Keratinocyte (primary cell): ENCODE data around the gene SMCO4. TPM values are rescaled to one million over a fixed set of nuclear protein-coding genes. Genes with fewer than 3 reads are reported as not detected.

Experiments
- DNase-seq: peaks from one replicate; pipeline ENCODE4 v3.0.0-alpha.2; 2011; ENCODE audit warnings: low read depth, missing footprints, low spot score
- FAIRE-seq: peaks from 2 replicates; lab custom pipeline; 2011; peaks lifted over from hg19 to GRCh38; lab: Jason Lieb, UNC
- H2AFZ ChIP-seq: 2 replicates; pipeline ENCODE4 v1.6.0; 2012; ENCODE audit warnings: low read length, control low read depth, inconsistent platforms; ENCODE audit not compliant: control insufficient read depth
- H3K27ac ChIP-seq: 2 replicates; pipeline ENCODE4 v1.5.1; 2011; ENCODE audit warnings: low read length; ENCODE audit not compliant: control insufficient read depth, insufficient read depth
- H3K27me3 ChIP-seq: 3 replicates; pipeline ENCODE4 v1.6.0; 2011; ENCODE audit warnings: low read length; ENCODE audit not compliant: control insufficient read depth, insufficient read depth; ENCODE audit errors: extremely low read depth
- H3K36me3 ChIP-seq, 2 experiments: 2 replicates in 1 of 2; 3 replicates in 1 of 2; pipeline ENCODE4 v1.5.1; 2011; ENCODE audit warnings: low read length in 2 of 2, mild to moderate bottlenecking in 1 of 2; ENCODE audit not compliant: control insufficient read depth in 2 of 2, insufficient read depth in 2 of 2; ENCODE audit errors: extremely low read depth in 1 of 2
- H3K4me1 ChIP-seq: 3 replicates; pipeline ENCODE4 v1.5.1; 2011; ENCODE audit warnings: low read length; ENCODE audit not compliant: control insufficient read depth, insufficient read depth; ENCODE audit errors: extremely low read depth
- H3K4me2 ChIP-seq: 3 replicates; pipeline ENCODE4 v1.6.0; 2011; ENCODE audit warnings: low read depth, low read length; ENCODE audit not compliant: control insufficient read depth, insufficient read depth; ENCODE audit errors: extremely low read depth
- H3K4me3 ChIP-seq, 3 experiments: fragments of 200-600 bp in 1 of 3; sonication (generic) in 1 of 3; 2 replicates in 2 of 3; 3 replicates in 1 of 3; pipeline ENCODE4 v1.5.1; 2011 to 2016; ENCODE audit warnings: low read length in 3 of 3, mild to moderate bottlenecking in 3 of 3, control low read depth in 2 of 3, inconsistent platforms in 1 of 3, low read depth in 1 of 3, mixed read lengths in 1 of 3, mixed run types in 1 of 3, moderate library complexity in 1 of 3; ENCODE audit not compliant: control insufficient read depth in 2 of 3, insufficient read depth in 2 of 3; ENCODE audit errors: extremely low read depth in 1 of 3
- H3K79me2 ChIP-seq: 2 replicates; pipeline ENCODE4 v1.6.0; 2012; ENCODE audit warnings: low read length; ENCODE audit not compliant: control insufficient read depth, insufficient read depth
- H3K9ac ChIP-seq: 3 replicates; pipeline ENCODE4 v1.6.0; 2011; ENCODE audit warnings: low read length; ENCODE audit not compliant: control insufficient read depth, insufficient read depth; ENCODE audit errors: extremely low read depth
- H3K9me1 ChIP-seq: 3 replicates; pipeline ENCODE4 v1.6.0; 2011; ENCODE audit warnings: low read length; ENCODE audit not compliant: control insufficient read depth, insufficient read depth; ENCODE audit errors: extremely low read depth
- H3K9me3 ChIP-seq: 2 replicates; pipeline ENCODE4 v1.5.1; 2012; ENCODE audit warnings: low read depth, low read length; ENCODE audit not compliant: control insufficient read depth
- H4K20me1 ChIP-seq: 3 replicates; pipeline ENCODE4 v1.6.0; 2011; ENCODE audit warnings: low read length; ENCODE audit not compliant: control insufficient read depth, insufficient read depth; ENCODE audit errors: extremely low read depth
- EZH2 ChIP-seq: IDR thresholded peaks from one replicate; pipeline ENCODE4 v1.6.1; 2012; ENCODE audit warnings: inconsistent platforms, mild to moderate bottlenecking, low read length, moderate library complexity
- dilution Hi-C: fragments of 300-500 bp; cut with MboI; formaldehyde crosslinking; loops from one replicate; pipeline ENCODE4 v1.7.0; 2020; ENCODE audit warnings: low sequenced_read_pairs; ENCODE audit not compliant: extremely low pct_ligation_motif_present
- polyA plus RNA-seq, 5 experiments: library from polyadenylated mRNA; depleted of rRNA in 3 of 5; stranded (reverse) in 3 of 5; stranded (forward) in 1 of 5; unstranded in 1 of 5; fragments of >200 nt; gene quantifications; 1 replicate in 1 of 5; 2 replicates in 3 of 5; 3 replicates in 1 of 5; pipeline versions ENCODE4 v1.2.1 to v1.2.3, GENCODE V29; 2011 to 2012; ENCODE audit warnings: missing spikeins in 2 of 5, low read depth in 1 of 5, low replicate concordance in 1 of 5
- TF ChIP-seq, protein P1 (sequence below), 3 experiments: IDR thresholded peaks in 1 of 3; conservative IDR thresholded peaks in 1 of 3; optimal IDR thresholded peaks in 1 of 3; 2 replicates in 2 of 3; 3 replicates in 1 of 3; pipeline versions ENCODE3 to v1.5.1; 2011; ENCODE audit warnings: low read length in 3 of 3, mild to moderate bottlenecking in 3 of 3, moderate library complexity in 2 of 3, control low read depth in 1 of 3, inconsistent platforms in 1 of 3; ENCODE audit not compliant: insufficient read depth in 2 of 3; ENCODE audit errors: extremely low read depth in 1 of 3

SMCO4 gene
- polyA plus RNA-seq, 1 donor (not counting 4 experiments of a cell fraction or from before 2014, with no cell fraction given), result 1.5 TPM

DNA sequence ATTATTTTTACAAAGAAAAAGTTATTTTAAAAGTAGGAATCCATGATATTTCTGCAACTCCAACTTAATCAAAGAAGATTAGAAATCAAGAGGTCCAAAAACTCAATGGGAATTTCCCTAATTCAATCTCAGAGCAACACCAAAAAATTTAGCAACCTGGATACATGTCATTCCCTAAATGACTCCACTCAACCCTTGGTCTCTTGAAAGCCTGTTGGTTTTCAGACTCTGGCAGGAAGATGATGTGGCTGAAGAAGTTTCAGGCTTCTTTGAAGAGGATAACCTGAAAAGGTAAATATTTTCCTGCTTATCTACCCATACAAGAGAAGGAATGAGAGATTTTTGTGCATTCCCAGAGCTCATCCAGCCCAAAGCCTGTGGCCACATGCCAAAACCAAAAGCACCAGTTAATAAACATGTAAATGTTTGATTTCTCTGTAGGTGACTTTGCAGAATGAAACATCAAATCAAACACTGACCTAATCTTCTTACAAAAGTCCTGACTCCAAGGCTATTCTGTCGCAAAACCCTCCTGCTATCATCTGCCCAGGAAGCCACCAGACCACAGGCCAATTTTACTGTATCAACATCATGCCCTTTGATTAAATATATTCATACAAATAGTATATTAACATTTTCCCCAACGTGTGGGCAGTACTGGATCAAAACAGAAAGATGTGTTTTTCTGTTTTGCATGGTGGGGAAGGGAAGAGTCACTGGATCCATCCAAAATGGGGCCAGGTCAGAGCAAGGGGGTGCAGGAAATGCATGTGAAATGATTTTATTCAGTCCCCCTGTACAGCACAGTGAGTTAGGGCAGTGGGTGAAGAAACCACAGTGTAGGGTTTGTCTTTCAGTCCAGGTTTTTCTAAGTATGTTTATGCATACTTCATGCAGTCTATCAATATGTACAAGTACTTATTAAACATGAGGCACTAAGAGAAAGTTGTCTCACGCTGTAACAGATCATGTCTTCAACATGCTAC is 38.8 kb downstream of the SMCO4 start:
- Histone ChIP-seq H4K20me1 (no peaks in the 10 kb centered on the region), H3K27ac (no peak overlapping the region), H3K4me3 (no peak overlapping the region), H3K79me2 (no peaks in the 10 kb centered on the region), H2AFZ (no peak overlapping the region), H3K27me3 (no peaks in the 10 kb centered on the region), H3K9ac (no peak overlapping the region), H3K36me3 (no peaks in the 10 kb centered on the region), H3K4me1 (no peaks in the 10 kb centered on the region), H3K9me1 (no peaks in the 10 kb centered on the region), H3K9me3 (no peaks in the 10 kb centered on the region), H3K4me2 (no peak overlapping the region)
- no peak for TF ChIP-seq EZH2
- dilution Hi-C loops, result no loop called here
- DNase-seq (no peak), FAIRE-seq (no peak)

DNA sequence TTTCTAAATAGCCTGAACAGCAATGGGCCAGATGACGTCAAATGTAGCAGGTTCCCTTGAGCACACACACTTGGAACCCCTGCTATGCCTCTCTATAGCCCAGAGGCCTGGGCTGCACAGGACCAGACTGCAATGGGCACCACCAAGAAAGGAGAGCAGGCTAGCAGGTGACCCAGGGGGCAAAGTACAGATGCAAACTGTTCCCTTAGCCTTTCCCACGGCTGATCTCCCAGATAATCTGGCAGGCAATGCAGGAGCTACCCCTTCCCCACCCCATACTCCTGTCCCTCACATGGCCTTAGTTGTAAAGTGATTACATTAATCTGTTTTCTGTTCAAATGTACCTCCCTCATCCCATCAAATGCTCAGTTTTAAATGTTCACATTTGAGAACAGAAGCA is 41.3 kb downstream of the SMCO4 start:
- H3K4me1 ChIP-seq, result no peaks in the 10 kb centered on the region
- H3K79me2 ChIP-seq, result no peaks in the 10 kb centered on the region
- no peak overlapping the region for H3K27ac ChIP-seq
- no peak for DNase-seq
- dilution Hi-C loops, result no loop called here
- H4K20me1 ChIP-seq, result no peaks in the 10 kb centered on the region
- H3K9me3 ChIP-seq, result no peaks in the 10 kb centered on the region
- H3K27me3 ChIP-seq, result no peaks in the 10 kb centered on the region
- no peak overlapping the region for H3K4me3 ChIP-seq
- no peak overlapping the region for H2AFZ ChIP-seq
- TF ChIP-seq, protein P1, sequence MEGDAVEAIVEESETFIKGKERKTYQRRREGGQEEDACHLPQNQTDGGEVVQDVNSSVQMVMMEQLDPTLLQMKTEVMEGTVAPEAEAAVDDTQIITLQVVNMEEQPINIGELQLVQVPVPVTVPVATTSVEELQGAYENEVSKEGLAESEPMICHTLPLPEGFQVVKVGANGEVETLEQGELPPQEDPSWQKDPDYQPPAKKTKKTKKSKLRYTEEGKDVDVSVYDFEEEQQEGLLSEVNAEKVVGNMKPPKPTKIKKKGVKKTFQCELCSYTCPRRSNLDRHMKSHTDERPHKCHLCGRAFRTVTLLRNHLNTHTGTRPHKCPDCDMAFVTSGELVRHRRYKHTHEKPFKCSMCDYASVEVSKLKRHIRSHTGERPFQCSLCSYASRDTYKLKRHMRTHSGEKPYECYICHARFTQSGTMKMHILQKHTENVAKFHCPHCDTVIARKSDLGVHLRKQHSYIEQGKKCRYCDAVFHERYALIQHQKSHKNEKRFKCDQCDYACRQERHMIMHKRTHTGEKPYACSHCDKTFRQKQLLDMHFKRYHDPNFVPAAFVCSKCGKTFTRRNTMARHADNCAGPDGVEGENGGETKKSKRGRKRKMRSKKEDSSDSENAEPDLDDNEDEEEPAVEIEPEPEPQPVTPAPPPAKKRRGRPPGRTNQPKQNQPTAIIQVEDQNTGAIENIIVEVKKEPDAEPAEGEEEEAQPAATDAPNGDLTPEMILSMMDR (optimal IDR thresholded peaks at IDR 0.05 in 1 of 3, IDR thresholded peaks at IDR 0.05 in 1 of 3, conservative IDR thresholded peaks at IDR 0.05 in 1 of 3; ENCODE audit: extremely low read depth in 1 of 3, insufficient read depth in 2 of 3, low read length in 3 of 3), result no peak
- TF ChIP-seq EZH2, result no peak
- H3K36me3 ChIP-seq, result no peaks in the 10 kb centered on the region
- no peak overlapping the region for H3K9ac ChIP-seq
- no peak overlapping the region for H3K4me2 ChIP-seq
- H3K9me1 ChIP-seq, result no peaks in the 10 kb centered on the region
- no peak for FAIRE-seq
